GM19099 (cell line): Measurements from ENCODE around the gene FAM174A.

Experiments used
- POLR2A ChIP-seq: IDR thresholded peaks from 3 replicates; pipeline ENCODE4 v1.6.1; 2011; ENCODE audit warnings: low read depth; ENCODE audit not compliant: insufficient read length; ENCODE audit errors: extremely low read depth

Gene FAM174A

GRCh38 chr5:100535060-100536005 is at the start of gene FAM174A:
FAM174A (plus strand) TSS chr5:100535374; CDS start chr5:100535531, 157 bp downstream.
- peak; percentile 74 for TF ChIP-seq POLR2A

- no peak for TF ChIP-seq POLR2A
These were observed 41.2 kb upstream of the FAM174A start for GRCh38 chr5:100493996-100494395.

DNA sequence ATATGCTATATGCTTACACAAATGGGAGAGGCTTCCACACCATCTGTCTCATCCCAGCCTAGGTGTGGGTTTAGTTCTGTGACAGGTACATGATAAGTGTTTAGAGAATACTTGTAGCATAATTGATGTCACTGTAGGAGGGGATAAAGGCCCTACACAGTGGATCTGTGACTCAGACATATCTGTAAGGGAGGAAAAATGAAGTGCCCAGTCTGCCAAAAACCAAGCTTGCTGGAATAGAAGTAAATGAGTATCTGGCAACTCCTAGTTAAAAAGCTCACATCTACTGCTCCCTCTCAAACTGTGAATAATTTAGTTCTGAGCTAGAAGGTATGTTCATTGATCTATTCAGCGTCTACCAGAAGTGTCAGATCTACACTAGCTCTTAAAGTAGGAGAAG is 38.9 kb upstream of the FAM174A start:
- no peak for TF ChIP-seq POLR2A

DNA sequence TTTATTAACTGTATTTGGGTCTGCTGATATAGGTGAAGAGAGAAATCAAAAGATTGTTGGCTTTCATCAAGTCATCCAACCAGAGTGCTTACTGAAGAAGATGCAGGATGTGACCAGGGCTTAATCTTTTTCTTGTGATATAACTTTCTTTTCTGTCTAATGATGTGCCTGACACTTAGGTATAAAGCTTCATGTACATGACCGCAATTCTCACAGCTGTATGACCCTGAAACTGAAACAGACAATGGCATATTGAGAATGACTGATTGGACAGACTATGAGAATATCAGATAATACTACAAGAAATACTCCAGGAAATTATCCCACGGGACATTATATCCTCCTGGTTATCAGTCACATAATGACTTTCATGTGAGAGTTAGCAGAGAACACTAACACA is 32.5 kb upstream of the FAM174A start:
- no peak for TF ChIP-seq POLR2A

- no peak for TF ChIP-seq POLR2A
These were observed 29.0 kb upstream of the FAM174A start for GRCh38 chr5:100505984-100506670.

DNA sequence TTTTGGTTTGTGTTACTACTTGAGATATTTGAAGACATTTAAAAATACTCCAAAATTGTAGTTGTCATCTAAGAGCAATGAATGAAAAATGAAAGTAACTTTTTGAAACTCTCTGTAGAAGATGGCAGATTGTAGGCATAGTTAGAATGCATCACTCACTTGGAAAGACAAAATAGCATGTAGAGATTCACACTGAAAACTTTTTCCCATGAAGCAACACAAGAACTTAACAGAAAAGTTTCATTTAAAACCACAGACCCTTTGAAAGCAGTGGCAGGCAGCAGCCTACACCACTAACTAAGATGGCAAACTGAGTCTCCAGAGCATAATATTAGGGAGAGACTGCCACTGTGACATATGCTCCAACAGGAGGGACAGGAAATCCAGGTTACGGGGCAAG is 18.9 kb upstream of the FAM174A start:
- TF ChIP-seq POLR2A = no peak

DNA sequence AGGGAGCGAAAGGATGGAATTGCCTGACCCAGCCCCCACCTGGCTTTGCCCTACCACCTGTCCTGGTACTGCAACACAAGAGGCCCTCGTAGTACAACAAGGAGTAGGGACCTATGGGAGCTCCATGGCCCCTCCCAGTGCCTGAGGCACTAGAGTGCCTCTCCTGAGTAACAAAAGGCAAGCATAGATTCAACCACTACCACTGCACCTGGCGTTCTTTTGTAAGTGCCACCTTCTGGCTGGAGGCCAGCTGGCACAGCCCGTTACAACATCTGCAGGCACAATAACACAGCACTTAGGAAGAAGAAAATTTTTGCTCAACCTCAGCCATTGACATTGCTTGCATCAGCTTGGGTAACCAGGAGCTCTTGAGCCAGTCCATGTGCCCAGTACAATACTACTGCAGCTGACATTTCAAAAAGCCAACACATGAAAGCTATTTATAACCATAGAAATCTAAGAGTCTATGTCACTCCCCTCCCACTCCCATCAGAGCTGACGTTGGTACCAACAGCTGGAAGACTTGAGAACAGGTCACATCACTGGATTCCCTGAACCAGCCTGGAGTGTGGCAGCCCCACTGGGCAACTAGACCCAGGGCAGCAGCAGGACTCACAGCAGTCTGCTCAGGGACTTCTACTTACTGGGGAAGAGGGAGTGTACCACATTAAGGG is 17.7 kb upstream of the FAM174A start:
- TF ChIP-seq POLR2A = no peak

- no peak for TF ChIP-seq POLR2A
These were observed 16.8 kb upstream of the FAM174A start for GRCh38 chr5:100518377-100518776.

GRCh38 chr5:100519075-100519474 is 16.1 kb upstream of the FAM174A start:
- no peak for TF ChIP-seq POLR2A

DNA sequence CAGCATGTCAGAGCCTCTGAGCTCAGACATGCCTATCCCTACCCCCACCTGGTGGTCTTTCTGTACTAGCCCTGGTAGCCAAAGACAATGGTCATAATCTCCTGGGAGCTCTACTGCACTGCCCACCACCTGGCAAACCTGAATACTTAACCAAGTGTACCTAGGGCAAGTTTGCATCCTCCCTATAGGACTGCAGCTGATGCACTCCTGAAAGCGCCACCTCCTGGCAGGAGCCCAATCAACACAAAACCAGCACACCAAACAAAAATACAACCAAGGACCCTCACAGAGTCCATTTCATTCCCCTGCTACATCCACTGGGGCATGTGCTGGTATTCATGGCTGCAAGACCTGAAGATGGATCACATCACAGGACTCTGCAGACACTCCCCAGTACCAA is 14.8 kb upstream of the FAM174A start:
- no peak for TF ChIP-seq POLR2A

GRCh38 chr5:100537946-100538345 is 2.8 kb downstream of the FAM174A start:
- no peak for TF ChIP-seq POLR2A

- no peak for TF ChIP-seq POLR2A
These were observed 4.3 kb downstream of the FAM174A start for GRCh38 chr5:100539519-100539918.

- TF ChIP-seq POLR2A = no peak
These were observed 6.9 kb downstream of the FAM174A start for GRCh38 chr5:100542086-100542485.

GRCh38 chr5:100546001-100546400 is 10.8 kb downstream of the FAM174A start:
- no peak for TF ChIP-seq POLR2A

GRCh38 chr5:100550531-100551051 is 15.4 kb downstream of the FAM174A start:
- no peak for TF ChIP-seq POLR2A

- no peak for TF ChIP-seq POLR2A
These were observed 16.0 kb downstream of the FAM174A start for GRCh38 chr5:100551183-100551582.

DNA sequence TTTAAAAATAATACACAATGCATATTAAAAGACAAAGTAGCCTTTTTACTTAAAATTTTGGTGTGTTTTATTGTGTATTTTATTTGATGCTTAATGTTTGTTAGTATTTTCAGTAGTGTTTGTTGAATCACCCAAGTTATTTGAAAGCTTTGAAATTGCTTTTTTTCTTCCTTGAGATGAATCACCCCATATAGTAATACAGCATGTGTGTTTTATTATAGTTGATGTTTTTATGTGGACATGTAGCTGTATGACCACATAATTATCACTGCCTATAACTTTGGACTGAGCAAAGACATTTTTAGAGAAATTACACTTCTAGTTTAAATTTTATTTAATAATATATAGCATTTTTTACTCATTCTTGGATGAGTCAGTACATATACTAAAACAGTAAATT is 18.0 kb downstream of the FAM174A start:
- TF ChIP-seq POLR2A = no peak
